Measurements from ENCODE around the gene SPATS2.

GRCh38 chr12:49325606-49326005, 41.7 kb upstream of the SPATS2 start:
- TF ChIP-seq TAF1 (IDR thresholded peaks at IDR 0.05; ENCODE audit: borderline replicate concordance, insufficient read depth, low read length), result no peak
- TF ChIP-seq POLR2AphosphoS5 (IDR thresholded peaks at IDR 0.05; ENCODE audit: low read depth, low read length), result no peak
- TF ChIP-seq REST (IDR thresholded peaks at IDR 0.05; ENCODE audit: insufficient read depth in 1 of 2, low read depth in 2 of 2, low read length in 2 of 2), result no peak
- TF ChIP-seq SIN3A (IDR thresholded peaks at IDR 0.05; ENCODE audit: borderline replicate concordance, insufficient read depth, low read length), result no peak

Data from PFSK-1 (cell line).